GM12878 (cell line): ENCODE measurements around the gene NCAN.

Experiments used
- EGR1 ChIP-seq, 2 experiments: IDR thresholded peaks; 1 replicate in 1 of 2; 2 replicates in 1 of 2; pipeline ENCODE4 v1.6.1; 2011 to 2012; ENCODE audit warnings: low read depth in 2 of 2, low read length in 2 of 2, borderline replicate concordance in 1 of 2, mild to moderate bottlenecking in 1 of 2, moderate library complexity in 1 of 2
- GABPA ChIP-seq: IDR thresholded peaks from 2 replicates; pipeline ENCODE4 v1.6.1; 2014; ENCODE audit warnings: antibody characterized with exemption, low read depth, mild to moderate bottlenecking, inconsistent platforms
- POLR2A ChIP-seq: IDR thresholded peaks from 2 replicates; pipeline ENCODE4 v1.6.1; 2011; ENCODE audit warnings: low read depth, mild to moderate bottlenecking, low read length
- RAD21 ChIP-seq: IDR thresholded peaks from 2 replicates; pipeline ENCODE4 v1.6.1; 2011; ENCODE audit warnings: mild to moderate bottlenecking, low read depth, low read length, moderate library complexity; ENCODE audit not compliant: insufficient read depth
- SRF ChIP-seq, 2 experiments: IDR thresholded peaks; 2 replicates each; pipeline ENCODE4 v1.6.1; 2011; ENCODE audit warnings: low read depth in 2 of 2, low read length in 2 of 2, mild to moderate bottlenecking in 1 of 2, moderate library complexity in 1 of 2

GRCh38 chr19:19240476-19240875 is 28.7 kb downstream of the NCAN start:
- no peak for TF ChIP-seq RAD21
- TF ChIP-seq EGR1 (IDR thresholded peaks at IDR 0.05; ENCODE audit: borderline replicate concordance in 1 of 2, low read depth in 2 of 2, low read length in 2 of 2) = no peak
- TF ChIP-seq SRF (IDR thresholded peaks at IDR 0.05; ENCODE audit: low read depth in 2 of 2, low read length in 2 of 2) = no peak
- TF ChIP-seq POLR2A = no peak
- TF ChIP-seq GABPA = no peak
